ENCODE results near the gene HSDL1.

Gene HSDL1

GRCh38 chr16:84165746-84166145 lies 20.8 kb upstream of the HSDL1 start:
- no peaks in the 10 kb centered on the region for H3K79me2 ChIP-seq (ENCODE audit: insufficient read depth, low read length)
- H3K27me3 ChIP-seq (ENCODE audit: insufficient read depth, low read length, poor library complexity): peaks cover 13% of the 10 kb centered on the region
- no peak overlapping the region for H3K27ac ChIP-seq (ENCODE audit: low read length)
- TF ChIP-seq CTCF (IDR thresholded peaks at IDR 0.05; ENCODE audit: borderline replicate concordance, extremely low read depth, low read length, poor library complexity, severe bottlenecking): no peak
- no peak for TF ChIP-seq EZH2 (IDR thresholded peaks at IDR 0.05; ENCODE audit: borderline replicate concordance, low read depth, low read length, severe bottlenecking)
- H4K20me1 ChIP-seq (ENCODE audit: insufficient read depth, low read length): no peaks in the 10 kb centered on the region
- H3K36me3 ChIP-seq (ENCODE audit: insufficient read depth, low read length): no peaks in the 10 kb centered on the region
- H3K9ac ChIP-seq (ENCODE audit: low read depth, low read length): no peak overlapping the region
- no peaks in the 10 kb centered on the region for H3K9me3 ChIP-seq (ENCODE audit: insufficient read depth, low read length, severe bottlenecking)
- DNase-seq (no peak), ATAC-seq (ENCODE audit: insufficient read depth, low read depth) (no peak)
- H3K4me1 ChIP-seq (ENCODE audit: insufficient read depth, low read length): no peaks in the 10 kb centered on the region
- no peak overlapping the region for H3K4me2 ChIP-seq (ENCODE audit: insufficient read depth, low read length)
- H3K4me3 ChIP-seq (ENCODE audit: low read depth in 1 of 2, low read length in 2 of 2): no peak overlapping the region
- no peak overlapping the region for H2AFZ ChIP-seq (ENCODE audit: low read depth, low read length)

GRCh38 chr16:84161801-84162200 lies 16.8 kb upstream of the HSDL1 start:
- H3K9ac ChIP-seq (ENCODE audit: low read depth, low read length): no peak overlapping the region

GRCh38 chr16:84161037-84161436 lies 16.1 kb upstream of the HSDL1 start:
- no peak overlapping the region for H3K9ac ChIP-seq (ENCODE audit: low read depth, low read length)
- H4K20me1 ChIP-seq (ENCODE audit: insufficient read depth, low read length): no peaks in the 10 kb centered on the region
- H2AFZ ChIP-seq (ENCODE audit: low read depth, low read length): no peak overlapping the region
- H3K27ac ChIP-seq (ENCODE audit: low read length): no peak overlapping the region
- no peaks in the 10 kb centered on the region for H3K79me2 ChIP-seq (ENCODE audit: insufficient read depth, low read length)
- ATAC-seq (ENCODE audit: insufficient read depth, low read depth) (no peak), DNase-seq (no peak)
- H3K9me3 ChIP-seq (ENCODE audit: insufficient read depth, low read length, severe bottlenecking): no peaks in the 10 kb centered on the region
- no peaks in the 10 kb centered on the region for H3K4me1 ChIP-seq (ENCODE audit: insufficient read depth, low read length)
- peaks cover 11% of the 10 kb centered on the region for H3K27me3 ChIP-seq (ENCODE audit: insufficient read depth, low read length, poor library complexity)
- H3K4me2 ChIP-seq (ENCODE audit: insufficient read depth, low read length): no peak overlapping the region
- no peaks in the 10 kb centered on the region for H3K36me3 ChIP-seq (ENCODE audit: insufficient read depth, low read length)
- no peak for TF ChIP-seq CTCF (IDR thresholded peaks at IDR 0.05; ENCODE audit: borderline replicate concordance, extremely low read depth, low read length, poor library complexity, severe bottlenecking)
- H3K4me3 ChIP-seq (ENCODE audit: low read depth in 1 of 2, low read length in 2 of 2): no peak overlapping the region

More at GRCh38 chr16:84161801-84162200, 16.8 kb upstream of the HSDL1 start:
- Histone ChIP-seq H3K9me3 (ENCODE audit: insufficient read depth, low read length, severe bottlenecking) (no peaks in the 10 kb centered on the region), H3K79me2 (ENCODE audit: insufficient read depth, low read length) (no peaks in the 10 kb centered on the region), H3K4me3 (ENCODE audit: low read depth in 1 of 2, low read length in 2 of 2) (no peak overlapping the region), H3K27me3 (ENCODE audit: insufficient read depth, low read length, poor library complexity) (peaks cover 12% of the 10 kb centered on the region), H3K27ac (ENCODE audit: low read length) (no peak overlapping the region), H3K4me1 (ENCODE audit: insufficient read depth, low read length) (no peaks in the 10 kb centered on the region), H4K20me1 (ENCODE audit: insufficient read depth, low read length) (no peaks in the 10 kb centered on the region), H2AFZ (ENCODE audit: low read depth, low read length) (no peak overlapping the region), H3K36me3 (ENCODE audit: insufficient read depth, low read length) (no peaks in the 10 kb centered on the region), H3K4me2 (ENCODE audit: insufficient read depth, low read length) (no peak overlapping the region)
- TF ChIP-seq CTCF (IDR thresholded peaks at IDR 0.05; ENCODE audit: borderline replicate concordance, extremely low read depth, low read length, poor library complexity, severe bottlenecking) (no peak), EZH2 (IDR thresholded peaks at IDR 0.05; ENCODE audit: borderline replicate concordance, low read depth, low read length, severe bottlenecking) (no peak)
- ATAC-seq (ENCODE audit: insufficient read depth, low read depth) (no peak), DNase-seq (no peak)

- no peak overlapping the region for H3K4me3 ChIP-seq (ENCODE audit: low read depth in 1 of 2, low read length in 2 of 2)
- no peak for TF ChIP-seq EZH2 (IDR thresholded peaks at IDR 0.05; ENCODE audit: borderline replicate concordance, low read depth, low read length, severe bottlenecking)
- no peak for TF ChIP-seq CTCF (IDR thresholded peaks at IDR 0.05; ENCODE audit: borderline replicate concordance, extremely low read depth, low read length, poor library complexity, severe bottlenecking)
- H3K79me2 ChIP-seq (ENCODE audit: insufficient read depth, low read length): no peaks in the 10 kb centered on the region
- no peak overlapping the region for H3K4me2 ChIP-seq (ENCODE audit: insufficient read depth, low read length)
- H3K36me3 ChIP-seq (ENCODE audit: insufficient read depth, low read length): no peaks in the 10 kb centered on the region
- no peaks in the 10 kb centered on the region for H4K20me1 ChIP-seq (ENCODE audit: insufficient read depth, low read length)
- no peak overlapping the region for H3K27ac ChIP-seq (ENCODE audit: low read length)
- no peak overlapping the region for H3K9ac ChIP-seq (ENCODE audit: low read depth, low read length)
- no peaks in the 10 kb centered on the region for H3K4me1 ChIP-seq (ENCODE audit: insufficient read depth, low read length)
- H3K9me3 ChIP-seq (ENCODE audit: insufficient read depth, low read length, severe bottlenecking): no peaks in the 10 kb centered on the region
- no peak for DNase-seq
- no peak for ATAC-seq (ENCODE audit: insufficient read depth, low read depth)
- H3K27me3 ChIP-seq (ENCODE audit: insufficient read depth, low read length, poor library complexity): peaks cover 11% of the 10 kb centered on the region
- no peak overlapping the region for H2AFZ ChIP-seq (ENCODE audit: low read depth, low read length)
These were observed 14.8 kb upstream of the HSDL1 start for GRCh38 chr16:84159800-84160199.
